GM12872 (cell line): ENCODE data around the gene CTDP1.

Experiments used
- TF ChIP-seq, protein P1 (sequence below): IDR thresholded peaks from 3 replicates; pipeline ENCODE4 v1.5.1; 2011; ENCODE audit warnings: low read depth, mild to moderate bottlenecking, low read length, moderate library complexity; ENCODE audit not compliant: insufficient read depth

CTDP1 gene

DNA sequence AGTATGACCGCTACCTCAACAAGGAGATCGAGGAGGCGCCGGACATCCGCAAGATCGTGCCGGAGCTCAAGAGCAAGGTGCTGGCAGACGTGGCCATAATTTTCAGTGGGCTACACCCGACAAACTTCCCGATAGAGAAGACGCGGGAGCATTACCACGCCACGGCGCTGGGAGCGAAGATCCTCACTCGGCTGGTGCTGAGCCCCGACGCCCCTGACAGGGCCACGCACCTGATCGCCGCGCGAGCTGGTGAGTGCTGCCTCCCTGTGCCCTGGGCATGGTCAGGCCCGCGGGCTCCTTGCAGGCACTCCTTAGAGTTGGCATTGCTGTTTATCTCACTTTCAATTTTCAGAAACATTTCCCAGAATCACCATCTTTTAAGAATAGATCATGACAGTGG lies 35.7 kb downstream of the CTDP1 start:
- TF ChIP-seq, protein P1, sequence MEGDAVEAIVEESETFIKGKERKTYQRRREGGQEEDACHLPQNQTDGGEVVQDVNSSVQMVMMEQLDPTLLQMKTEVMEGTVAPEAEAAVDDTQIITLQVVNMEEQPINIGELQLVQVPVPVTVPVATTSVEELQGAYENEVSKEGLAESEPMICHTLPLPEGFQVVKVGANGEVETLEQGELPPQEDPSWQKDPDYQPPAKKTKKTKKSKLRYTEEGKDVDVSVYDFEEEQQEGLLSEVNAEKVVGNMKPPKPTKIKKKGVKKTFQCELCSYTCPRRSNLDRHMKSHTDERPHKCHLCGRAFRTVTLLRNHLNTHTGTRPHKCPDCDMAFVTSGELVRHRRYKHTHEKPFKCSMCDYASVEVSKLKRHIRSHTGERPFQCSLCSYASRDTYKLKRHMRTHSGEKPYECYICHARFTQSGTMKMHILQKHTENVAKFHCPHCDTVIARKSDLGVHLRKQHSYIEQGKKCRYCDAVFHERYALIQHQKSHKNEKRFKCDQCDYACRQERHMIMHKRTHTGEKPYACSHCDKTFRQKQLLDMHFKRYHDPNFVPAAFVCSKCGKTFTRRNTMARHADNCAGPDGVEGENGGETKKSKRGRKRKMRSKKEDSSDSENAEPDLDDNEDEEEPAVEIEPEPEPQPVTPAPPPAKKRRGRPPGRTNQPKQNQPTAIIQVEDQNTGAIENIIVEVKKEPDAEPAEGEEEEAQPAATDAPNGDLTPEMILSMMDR = no peak

DNA sequence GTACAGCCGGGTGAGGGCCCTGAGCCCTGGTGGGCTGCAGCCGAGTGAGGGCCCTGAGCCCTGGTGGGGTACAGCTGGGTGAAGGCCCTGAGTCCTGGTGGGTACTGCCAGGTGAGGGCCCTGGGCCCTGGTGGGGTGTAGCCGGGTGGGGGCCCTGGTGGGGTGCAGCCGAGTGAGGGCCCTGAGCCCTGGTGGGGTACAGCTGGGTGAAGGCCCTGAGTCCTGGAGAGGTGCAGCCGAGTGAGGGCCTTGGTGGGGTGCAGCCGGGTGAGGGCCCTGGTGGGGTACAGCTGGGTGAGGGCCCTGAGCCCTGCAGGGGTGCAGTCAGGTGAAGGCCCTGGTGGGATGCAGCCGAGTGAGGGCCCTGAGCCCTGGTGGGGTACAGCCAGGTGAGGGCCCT lies 37.5 kb downstream of the CTDP1 start:
- TF ChIP-seq, protein P1 = no peak

DNA sequence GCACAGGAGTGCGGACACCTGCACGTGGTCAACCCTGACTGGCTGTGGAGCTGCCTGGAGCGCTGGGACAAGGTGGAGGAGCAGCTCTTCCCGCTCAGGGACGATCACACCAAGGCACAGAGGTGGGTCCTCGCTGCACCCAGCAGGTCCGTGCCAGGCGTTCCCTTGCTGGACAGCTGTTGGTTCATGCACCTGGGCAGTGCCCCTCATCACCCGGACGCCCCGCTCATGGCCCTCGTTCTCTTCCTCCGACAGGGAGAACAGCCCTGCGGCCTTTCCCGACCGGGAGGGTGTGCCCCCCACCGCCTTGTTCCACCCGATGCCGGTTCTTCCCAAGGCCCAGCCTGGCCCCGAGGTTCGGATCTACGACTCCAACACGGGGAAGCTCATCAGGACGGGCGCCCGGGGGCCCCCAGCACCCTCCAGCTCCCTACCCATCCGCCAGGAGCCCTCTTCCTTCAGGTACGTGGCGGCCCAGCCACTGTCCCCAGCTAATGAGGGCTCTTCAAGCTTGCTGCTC lies 38.0 kb downstream of the CTDP1 start:
- TF ChIP-seq, protein P1 = no peak

DNA sequence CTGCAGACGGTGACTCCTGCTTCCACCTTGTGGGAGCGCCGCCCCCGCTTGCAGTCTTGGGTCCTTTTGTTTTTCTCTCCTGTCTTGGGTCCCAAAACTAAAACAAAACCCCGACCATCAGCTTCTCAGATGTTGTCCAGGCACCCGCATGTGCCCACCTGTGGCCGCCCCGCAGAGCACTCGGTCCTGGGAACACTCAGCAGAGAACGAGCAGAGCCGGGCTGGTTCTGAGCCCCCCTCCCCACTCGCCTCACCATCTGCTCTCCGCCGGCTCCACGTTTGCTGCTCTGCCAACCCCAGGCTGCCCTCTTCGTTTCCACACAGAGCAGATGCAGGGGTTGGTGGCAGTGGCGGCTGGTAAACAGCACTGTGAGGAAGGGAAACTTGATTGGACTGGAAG lies 38.5 kb downstream of the CTDP1 start:
- TF ChIP-seq, protein P1 = no peak

DNA sequence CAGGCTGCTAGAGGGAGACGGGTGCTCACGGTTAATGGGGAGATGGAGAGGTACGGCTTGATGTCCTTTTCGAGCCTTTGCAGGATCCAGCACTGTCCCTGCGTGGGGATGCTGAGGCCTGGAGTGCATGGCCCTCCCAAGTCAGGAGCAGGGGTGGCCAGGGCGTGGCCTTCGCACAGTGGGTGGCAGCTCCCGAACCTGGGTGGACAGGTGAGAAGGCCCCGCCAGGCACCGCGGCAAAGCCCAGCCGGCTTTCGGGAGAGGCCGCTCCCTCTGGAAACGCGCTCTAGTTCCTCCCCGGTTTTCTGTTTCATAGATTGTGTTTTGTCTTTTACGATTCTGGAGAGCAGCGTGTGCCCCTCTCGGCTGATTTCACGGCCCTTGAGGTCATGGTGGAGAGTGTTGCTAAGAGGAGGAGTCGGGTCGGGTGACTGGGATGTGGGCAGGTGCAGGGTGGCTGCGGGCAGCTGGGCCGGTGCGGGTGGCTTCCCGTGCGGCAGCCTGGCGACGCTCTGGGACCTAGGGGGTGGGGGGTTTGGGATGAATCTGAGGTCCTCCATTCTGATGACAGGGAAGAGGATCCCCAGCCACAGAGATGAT lies 39.4 kb downstream of the CTDP1 start:
- TF ChIP-seq, protein P1 = no peak

DNA sequence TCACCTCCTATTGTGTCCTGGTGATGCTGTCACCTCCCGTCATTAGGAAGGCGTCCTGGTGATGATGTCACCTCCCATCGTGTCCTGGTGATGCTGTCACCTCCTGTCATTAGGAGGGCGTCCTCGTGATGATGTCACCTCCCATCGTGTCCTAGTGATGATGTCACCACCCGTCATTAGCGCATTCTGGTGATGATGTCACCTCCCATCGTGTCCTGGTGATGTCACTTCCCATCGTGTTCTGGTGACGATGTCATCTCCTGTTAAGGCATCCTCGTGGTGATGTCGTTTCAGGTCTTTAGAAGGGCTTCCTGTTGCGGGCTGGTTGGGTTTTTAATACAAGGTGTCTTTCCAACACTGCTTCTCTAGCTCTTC lies 40.7 kb downstream of the CTDP1 start:
- TF ChIP-seq, protein P1 = no peak

DNA sequence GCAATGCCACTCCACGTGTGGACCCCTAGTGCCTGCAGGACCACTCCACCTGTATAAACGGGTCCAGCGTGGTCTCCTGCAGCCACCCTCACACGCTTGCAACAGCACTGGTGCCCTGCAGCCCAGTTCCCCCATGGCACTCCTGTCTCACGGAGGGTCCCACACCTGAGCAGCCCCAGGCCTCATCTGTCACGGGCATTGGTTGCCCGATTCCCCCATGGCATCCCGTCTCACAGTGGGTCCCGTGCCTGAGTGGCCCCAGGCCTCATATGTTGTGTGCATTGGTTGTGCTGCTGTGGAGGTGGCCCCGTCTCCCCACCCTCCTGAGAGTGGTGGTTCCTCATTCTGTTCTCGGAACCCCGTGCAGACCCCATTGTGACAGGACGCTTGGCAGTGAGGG lies 43.4 kb downstream of the CTDP1 start:
- TF ChIP-seq, protein P1 = no peak

DNA sequence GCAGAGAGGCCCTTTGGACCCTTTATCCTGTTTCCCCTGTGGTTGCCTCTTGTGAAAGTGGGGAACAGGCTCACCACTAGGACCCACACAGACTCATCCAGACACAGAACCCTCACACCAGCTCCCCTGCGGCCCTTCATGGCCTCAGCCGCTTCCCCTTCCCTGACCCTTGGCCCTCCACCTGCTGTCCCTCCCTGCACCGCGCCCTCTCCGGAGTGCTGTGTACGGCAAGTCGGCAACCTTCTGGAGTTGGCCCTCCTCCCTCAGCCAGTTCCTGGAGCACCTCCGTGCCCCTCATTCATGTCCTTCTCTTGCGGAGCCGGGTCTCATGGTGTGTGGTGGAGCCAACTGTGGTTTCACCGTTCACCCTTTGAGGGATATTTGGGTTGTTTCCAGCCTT lies 44.0 kb downstream of the CTDP1 start:
- TF ChIP-seq, protein P1 = no peak
